IPS-18a (cell line): ENCODE results near the gene KANSL2.
"Not testable (repeated sequence)": the region's sequence is repeated elsewhere in the genome, so short reads cannot be mapped to it uniquely, and the experiment has no call there.

Experiments used
- H3K27ac ChIP-seq: one replicate; pipeline ENCODE4 v1.5.1; 2013; ENCODE audit warnings: low read length
- H3K27me3 ChIP-seq: one replicate; pipeline ENCODE4 v1.6.1; 2013; ENCODE audit warnings: mild to moderate bottlenecking, low read length; ENCODE audit not compliant: control insufficient read depth, insufficient read depth
- H3K36me3 ChIP-seq: one replicate; pipeline ENCODE4 v1.6.1; 2013; ENCODE audit warnings: low read depth, low read length; ENCODE audit not compliant: control insufficient read depth
- H3K4me1 ChIP-seq: one replicate; pipeline ENCODE4 v1.6.1; 2013; ENCODE audit warnings: low read depth, low read length; ENCODE audit not compliant: control insufficient read depth
- H3K4me3 ChIP-seq: one replicate; pipeline ENCODE4 v1.5.1; 2013; ENCODE audit warnings: low read length
- H3K9ac ChIP-seq: one replicate; pipeline ENCODE4 v1.6.1; 2013; ENCODE audit warnings: mild to moderate bottlenecking, low read length, moderate library complexity
- H3K9me3 ChIP-seq: one replicate; pipeline ENCODE4 v1.6.1; 2013; ENCODE audit warnings: low read depth, low read length; ENCODE audit not compliant: control insufficient read depth

Gene KANSL2

GRCh38 chr12:48641752-48642555 is 40.1 kb downstream of the KANSL2 start:
- H3K4me3 ChIP-seq, H3K9ac ChIP-seq, H3K4me1 ChIP-seq, H3K36me3 ChIP-seq, H3K27ac ChIP-seq, H3K9me3 ChIP-seq, H3K27me3 ChIP-seq: not testable (repeated sequence)

- Histone ChIP-seq H3K27me3 (no peaks in the 10 kb centered on the region), H3K9me3 (no peaks in the 10 kb centered on the region), H3K9ac (no peak overlapping the region), H3K27ac (no peak overlapping the region), H3K4me3 (no peak overlapping the region), H3K36me3 (no peaks in the 10 kb centered on the region), H3K4me1 (no peaks in the 10 kb centered on the region)
Observed at GRCh38 chr12:48640854-48641253, 41.2 kb downstream of the KANSL2 start.

GRCh38 chr12:48640428-48640827 is 41.6 kb downstream of the KANSL2 start:
- H3K9ac ChIP-seq: no peak overlapping the region
- no peak overlapping the region for H3K4me3 ChIP-seq
- H3K4me1 ChIP-seq: no peaks in the 10 kb centered on the region
- H3K9me3 ChIP-seq: no peaks in the 10 kb centered on the region
- H3K36me3 ChIP-seq: no peaks in the 10 kb centered on the region
- H3K27ac ChIP-seq: no peak overlapping the region
- no peaks in the 10 kb centered on the region for H3K27me3 ChIP-seq

DNA sequence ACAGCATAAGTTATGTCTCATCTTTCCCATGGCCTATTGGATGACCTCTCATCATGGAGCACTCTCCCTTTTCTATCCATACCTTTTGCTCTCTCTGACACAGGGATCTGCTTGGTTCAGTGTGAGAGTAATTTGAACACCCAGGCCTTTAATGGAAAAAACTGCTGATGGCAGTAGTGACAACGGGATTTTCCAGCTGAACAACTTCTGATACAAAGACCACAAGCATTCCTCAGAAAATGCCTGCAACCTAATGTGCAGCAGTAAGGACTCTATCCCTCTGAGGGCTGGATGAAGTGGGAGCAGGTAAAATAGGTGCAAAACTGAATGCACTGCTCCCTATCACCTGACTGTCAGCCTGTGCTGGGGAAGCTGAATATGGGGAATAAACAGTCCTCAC is 51.0 kb downstream of the KANSL2 start:
- Histone ChIP-seq H3K9ac (no peak overlapping the region), H3K27ac (no peak overlapping the region), H3K4me1 (no peaks in the 10 kb centered on the region), H3K4me3 (no peak overlapping the region), H3K27me3 (no peaks in the 10 kb centered on the region), H3K36me3 (no peaks in the 10 kb centered on the region), H3K9me3 (no peaks in the 10 kb centered on the region)

- Histone ChIP-seq H3K36me3 (no peaks in the 10 kb centered on the region), H3K4me1 (no peaks in the 10 kb centered on the region), H3K4me3 (no peak overlapping the region), H3K9ac (no peak overlapping the region), H3K27ac (no peak overlapping the region), H3K9me3 (no peaks in the 10 kb centered on the region), H3K27me3 (no peaks in the 10 kb centered on the region)
Observed at GRCh38 chr12:48630346-48630745, 51.7 kb downstream of the KANSL2 start.

DNA sequence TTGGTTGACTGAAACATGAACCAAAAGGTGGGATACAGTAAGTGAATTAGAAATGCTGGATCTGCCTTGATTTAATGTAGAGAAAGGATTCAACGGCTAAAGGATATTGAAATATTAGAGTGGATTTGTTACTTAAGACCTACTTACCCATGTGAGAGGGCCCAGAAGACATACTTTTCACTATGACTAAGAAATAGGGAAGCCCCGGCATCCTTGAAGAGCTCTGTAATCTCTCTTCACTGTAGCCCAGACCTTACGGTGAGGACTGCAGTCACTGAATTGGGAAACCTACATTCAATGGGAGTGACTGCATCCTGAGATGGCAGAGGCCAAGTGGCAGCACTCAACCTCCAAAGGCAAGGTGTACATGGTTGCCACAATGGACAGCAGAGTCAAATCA is 52.5 kb downstream of the KANSL2 start:
- Histone ChIP-seq H3K4me1 (no peaks in the 10 kb centered on the region), H3K9me3 (no peaks in the 10 kb centered on the region), H3K4me3 (no peak overlapping the region), H3K9ac (no peak overlapping the region), H3K27me3 (no peaks in the 10 kb centered on the region), H3K27ac (no peak overlapping the region), H3K36me3 (no peaks in the 10 kb centered on the region)

DNA sequence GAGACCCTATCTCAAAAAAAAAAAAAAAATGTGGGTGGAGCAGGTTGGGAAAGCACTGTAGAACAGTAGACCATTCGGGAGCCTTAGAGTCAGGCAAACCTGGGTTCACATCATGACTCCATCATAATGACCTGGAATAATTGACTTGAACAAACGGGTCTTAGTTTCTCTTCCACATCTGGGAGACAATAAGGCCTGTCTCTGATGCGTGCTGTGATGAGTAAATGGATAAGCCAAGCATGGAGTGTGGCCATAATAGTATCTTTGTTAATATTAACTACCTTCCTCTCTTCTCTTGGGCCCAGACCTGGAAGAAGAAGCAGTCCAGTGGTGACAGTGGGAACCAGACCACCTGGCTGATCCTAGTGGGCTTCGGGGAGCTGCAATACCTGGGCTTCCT is 54.5 kb downstream of the KANSL2 start:
- Histone ChIP-seq H3K27ac (no peak overlapping the region), H3K27me3 (no peaks in the 10 kb centered on the region), H3K9me3 (no peaks in the 10 kb centered on the region), H3K9ac (no peak overlapping the region), H3K4me1 (no peaks in the 10 kb centered on the region), H3K4me3 (no peak overlapping the region), H3K36me3 (no peaks in the 10 kb centered on the region)

DNA sequence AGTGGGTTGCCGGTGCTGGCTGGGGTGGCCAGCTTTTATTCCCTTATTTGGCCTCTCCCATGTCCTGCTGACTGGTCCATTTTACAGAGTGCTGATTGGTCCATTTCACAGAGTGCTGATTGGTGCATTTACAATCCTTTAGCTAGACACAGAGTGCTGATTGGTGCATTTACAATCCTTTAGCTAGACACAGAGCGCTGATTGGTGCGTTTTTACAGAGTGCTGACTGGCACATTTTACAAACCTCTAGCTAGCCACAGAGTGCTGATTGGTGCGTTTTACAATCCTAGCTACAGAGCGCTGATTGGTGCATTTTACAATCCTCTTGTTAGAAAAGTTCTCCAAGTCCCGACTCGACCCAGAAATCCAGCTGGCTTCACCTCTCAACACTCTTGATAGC is 59.0 kb downstream of the KANSL2 start:
- H3K9me3 ChIP-seq, H3K36me3 ChIP-seq, H3K9ac ChIP-seq, H3K27me3 ChIP-seq, H3K4me3 ChIP-seq, H3K27ac ChIP-seq, H3K4me1 ChIP-seq: not testable (repeated sequence)

- H3K27ac ChIP-seq: no peak overlapping the region
- no peaks in the 10 kb centered on the region for H3K36me3 ChIP-seq
- no peak overlapping the region for H3K9ac ChIP-seq
- no peak overlapping the region for H3K4me3 ChIP-seq
- no peaks in the 10 kb centered on the region for H3K9me3 ChIP-seq
- H3K27me3 ChIP-seq: no peaks in the 10 kb centered on the region
- H3K4me1 ChIP-seq: no peaks in the 10 kb centered on the region
Observed at GRCh38 chr12:48618541-48618940, 63.5 kb downstream of the KANSL2 start.

DNA sequence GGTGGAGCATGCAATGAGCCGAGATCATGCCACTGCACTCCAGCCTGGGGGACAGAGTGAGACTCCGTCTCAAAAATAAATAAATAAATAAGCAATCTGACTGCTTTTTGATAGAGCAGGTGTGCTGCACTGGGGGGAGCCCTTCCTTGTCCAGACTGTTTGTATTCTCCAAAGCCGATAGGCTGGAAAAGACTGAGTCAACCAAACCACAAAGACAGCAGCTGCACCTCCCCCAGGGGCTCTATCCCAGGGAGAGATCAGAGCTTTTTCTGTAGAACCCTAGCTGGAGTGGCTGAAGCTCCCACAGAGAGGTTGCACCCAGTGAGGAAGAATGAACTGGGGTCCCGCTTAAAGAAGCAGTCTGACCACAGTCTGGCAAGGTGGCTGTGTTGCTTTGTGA is 66.4 kb downstream of the KANSL2 start:
- no peaks in the 10 kb centered on the region for H3K27me3 ChIP-seq
- no peaks in the 10 kb centered on the region for H3K4me1 ChIP-seq
- H3K4me3 ChIP-seq: no peak overlapping the region
- H3K27ac ChIP-seq: no peak overlapping the region
- no peak overlapping the region for H3K9ac ChIP-seq
- no peaks in the 10 kb centered on the region for H3K36me3 ChIP-seq
- H3K9me3 ChIP-seq: no peaks in the 10 kb centered on the region

DNA sequence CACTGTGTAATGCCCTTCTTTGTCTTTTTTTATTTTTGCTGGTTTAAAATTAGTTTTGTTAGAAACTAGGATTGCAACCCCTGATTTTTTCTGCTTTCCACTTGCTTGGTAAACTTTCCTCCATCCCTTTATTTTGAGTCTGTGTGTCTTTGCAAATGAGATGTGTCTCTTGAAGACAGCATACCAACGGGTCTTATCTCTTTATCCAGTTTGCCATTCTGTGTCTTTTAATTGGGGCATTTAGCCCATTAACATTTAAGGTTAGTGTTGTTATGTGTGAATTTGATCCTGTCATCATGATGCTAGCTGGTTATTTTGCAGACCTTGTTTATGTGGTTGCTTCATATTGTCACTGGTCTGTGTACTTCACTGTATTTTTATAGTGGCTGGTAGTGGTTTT is 68.7 kb downstream of the KANSL2 start:
- Histone ChIP-seq H3K27ac (no peak overlapping the region), H3K4me1 (no peaks in the 10 kb centered on the region), H3K9ac (no peak overlapping the region), H3K9me3 (no peaks in the 10 kb centered on the region), H3K27me3 (no peaks in the 10 kb centered on the region), H3K36me3 (no peaks in the 10 kb centered on the region), H3K4me3 (no peak overlapping the region)
